ENCODE results near the gene UIMC1.
"Not testable (repeated sequence)": the region's sequence is repeated elsewhere in the genome, so short reads cannot be mapped to it uniquely, and the experiment has no call there.

UIMC1 gene

DNA sequence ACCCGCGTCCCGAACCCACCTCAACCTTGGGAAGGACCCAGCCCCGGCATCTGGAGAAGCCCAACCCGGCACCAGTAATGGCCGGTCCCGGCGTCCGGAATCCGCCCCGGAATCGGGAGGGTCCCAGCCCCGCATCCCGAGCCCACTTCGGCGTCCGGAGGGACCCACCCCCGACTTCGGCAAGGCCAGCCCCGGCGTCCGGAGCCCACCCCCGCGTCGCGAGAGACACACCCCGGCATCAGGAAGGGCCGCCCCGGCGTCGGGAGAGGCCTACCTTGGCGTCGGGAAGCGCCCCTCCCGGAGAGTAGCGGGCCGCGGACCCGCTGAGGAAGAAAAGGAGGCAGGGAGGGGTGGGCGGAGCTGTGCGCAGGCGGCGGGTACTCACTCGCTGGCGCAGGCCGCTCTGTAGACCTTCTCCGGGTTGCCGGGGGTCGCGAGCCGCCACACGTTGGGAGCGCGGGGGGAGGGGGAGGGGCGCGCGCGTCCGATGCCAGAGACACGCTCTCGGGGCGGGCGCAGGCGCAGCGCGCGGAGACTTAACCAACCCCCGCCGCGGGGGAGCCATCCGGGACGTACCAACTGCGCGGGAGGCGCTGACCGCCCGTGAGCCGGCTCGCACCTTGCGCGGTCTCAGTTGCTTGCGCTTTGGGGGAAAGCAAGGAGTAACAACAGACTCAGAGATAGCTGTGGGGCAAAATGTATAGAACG lies at the start of gene UIMC1:
UIMC1 (minus strand) TSS at position 515 of the 708 bp plus-strand sequence. CDS start 24,164 bp downstream, outside the sequence.
- DNase-seq (ENCODE audit: low read depth) = peak; percentile 88

DNA sequence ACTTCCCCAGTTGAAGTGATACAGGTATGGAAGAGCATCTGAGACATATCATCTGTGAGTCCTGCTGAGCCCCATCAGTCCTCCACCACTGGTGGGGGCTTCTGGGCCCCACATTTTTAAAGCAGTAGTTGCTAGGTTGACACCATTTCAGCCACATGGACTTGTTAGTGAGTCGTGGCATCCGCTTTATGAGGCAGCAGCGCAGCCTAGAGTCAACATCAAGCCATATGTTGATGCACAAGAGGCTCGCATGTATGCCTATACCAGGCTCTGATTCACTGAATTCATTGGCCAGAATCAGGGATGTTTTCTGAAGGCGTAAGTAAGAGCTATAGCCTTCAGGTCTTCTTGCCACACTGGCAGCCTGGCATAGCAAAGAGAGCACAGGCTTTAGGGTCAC lies 42.7 kb upstream of the UIMC1 start:
- DNase-seq (ENCODE audit: low read depth) = no peak

DNA sequence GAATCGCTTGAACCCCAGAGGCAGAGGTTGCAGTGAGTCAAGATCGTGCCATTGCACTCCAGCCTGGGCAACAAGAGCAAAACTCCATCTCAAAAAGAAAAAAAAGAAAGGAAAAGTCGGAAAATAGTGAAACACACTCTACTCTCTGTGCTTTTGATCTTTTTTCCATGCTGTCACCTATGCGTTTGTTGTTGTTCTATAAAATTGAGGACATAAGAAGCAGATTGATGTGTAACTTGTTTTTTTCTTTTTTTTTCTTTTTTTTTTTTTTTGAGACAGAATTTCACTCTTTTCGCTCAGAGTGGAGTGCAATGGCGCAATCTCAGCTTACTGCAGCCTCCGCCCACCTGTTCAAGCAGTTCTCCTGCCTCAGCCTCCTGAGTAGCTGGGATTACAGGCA lies 42.0 kb upstream of the UIMC1 start:
- not testable (repeated sequence) for DNase-seq (ENCODE audit: low read depth)

DNA sequence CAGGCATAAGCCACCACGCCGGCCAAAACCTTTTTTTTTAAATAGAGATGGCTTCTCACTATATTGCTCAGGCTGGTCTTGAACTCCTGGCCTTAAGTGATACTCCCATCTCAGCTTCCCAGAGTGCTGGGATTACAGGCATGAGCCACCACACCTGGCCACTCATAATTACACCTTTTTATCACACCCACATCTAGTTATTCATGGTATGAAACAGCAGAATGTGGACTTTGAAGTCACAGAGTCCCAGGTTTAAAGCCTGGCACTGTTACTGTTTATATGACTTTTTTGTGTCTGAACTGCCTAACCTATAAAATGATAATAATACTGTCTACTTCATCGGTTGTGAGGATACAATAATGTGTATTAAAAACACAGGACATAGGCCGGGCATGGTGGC lies 39.1 kb upstream of the UIMC1 start:
- no peak for DNase-seq (ENCODE audit: low read depth)

DNA sequence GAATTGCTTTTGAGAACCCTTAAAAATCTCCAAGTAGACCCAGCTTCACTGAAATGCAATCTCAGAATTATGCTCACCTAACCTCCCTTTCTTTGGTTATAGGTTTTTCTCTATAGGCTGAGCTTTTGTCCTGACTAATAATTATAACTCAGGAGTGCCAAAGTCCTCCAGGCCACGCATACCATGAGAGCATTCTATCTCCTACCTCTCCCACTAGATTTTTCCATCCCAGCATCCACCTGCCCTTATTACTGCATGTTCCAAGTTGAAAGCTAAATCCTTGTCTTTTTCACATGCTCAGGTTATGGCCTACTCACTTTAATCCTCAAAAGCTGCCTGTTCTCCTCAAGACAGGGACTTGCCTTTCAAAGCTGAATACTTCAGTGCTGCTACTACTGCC lies 38.1 kb upstream of the UIMC1 start:
- DNase-seq (ENCODE audit: low read depth) = no peak

DNA sequence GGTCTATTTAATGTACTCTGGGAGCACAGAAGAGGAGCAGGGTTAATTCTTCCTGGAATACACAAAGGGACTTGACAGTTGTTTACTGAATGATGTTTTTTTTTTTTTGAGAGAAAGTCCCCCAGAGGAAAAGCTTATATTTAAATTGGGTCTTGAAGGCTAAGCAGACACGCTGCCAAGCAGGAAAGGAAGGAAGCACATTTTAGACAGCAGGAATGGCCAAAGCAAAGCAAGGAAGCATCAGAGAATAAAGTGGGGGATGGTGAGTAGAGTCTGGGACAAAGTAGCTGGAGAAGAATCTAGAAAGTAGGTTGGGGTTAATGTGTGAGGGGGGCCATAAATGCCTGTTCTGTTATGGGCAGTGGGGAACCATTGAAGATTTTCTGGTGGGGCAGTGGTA lies 37.4 kb upstream of the UIMC1 start:
- no peak for DNase-seq (ENCODE audit: low read depth)

DNA sequence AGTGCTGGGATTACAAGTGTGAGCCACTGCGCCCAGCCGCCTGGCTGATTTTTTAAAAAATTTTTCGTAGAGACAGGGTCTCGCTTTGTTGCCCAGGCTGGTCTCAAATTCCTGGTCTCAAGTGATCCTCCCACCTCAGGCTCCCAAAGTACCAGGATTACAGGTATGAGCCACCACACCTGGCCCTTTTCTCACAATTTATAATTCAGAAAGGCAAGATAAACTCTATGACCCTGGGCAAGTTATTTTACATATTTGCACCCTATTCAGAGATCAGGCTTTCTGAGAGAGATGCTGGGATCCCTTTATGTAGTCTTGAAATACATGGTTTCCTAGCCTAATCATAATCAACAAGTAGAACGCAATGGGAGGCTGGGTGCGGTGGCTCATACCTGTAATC lies 36.5 kb upstream of the UIMC1 start:
- DNase-seq (ENCODE audit: low read depth) = no peak

DNA sequence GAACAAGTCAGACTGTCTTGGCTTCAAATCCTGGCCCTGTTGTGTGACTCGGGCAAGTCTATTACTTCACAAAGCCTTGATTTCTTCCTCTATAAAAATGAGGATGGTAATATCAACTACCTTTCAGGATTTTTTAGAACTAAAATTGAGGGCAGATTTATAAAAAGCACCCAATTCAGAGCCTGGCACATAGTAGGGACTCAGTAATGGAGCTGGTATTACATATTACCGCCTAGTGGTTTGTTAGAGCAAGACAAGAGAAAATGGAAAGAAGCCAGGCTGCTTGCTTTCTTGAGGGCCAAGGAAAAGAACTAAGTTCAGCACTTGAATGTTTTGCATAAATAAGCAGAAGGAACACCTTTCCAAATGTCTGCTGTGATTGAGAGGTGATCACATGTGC lies 35.4 kb upstream of the UIMC1 start:
- DNase-seq (ENCODE audit: low read depth) = no peak

DNA sequence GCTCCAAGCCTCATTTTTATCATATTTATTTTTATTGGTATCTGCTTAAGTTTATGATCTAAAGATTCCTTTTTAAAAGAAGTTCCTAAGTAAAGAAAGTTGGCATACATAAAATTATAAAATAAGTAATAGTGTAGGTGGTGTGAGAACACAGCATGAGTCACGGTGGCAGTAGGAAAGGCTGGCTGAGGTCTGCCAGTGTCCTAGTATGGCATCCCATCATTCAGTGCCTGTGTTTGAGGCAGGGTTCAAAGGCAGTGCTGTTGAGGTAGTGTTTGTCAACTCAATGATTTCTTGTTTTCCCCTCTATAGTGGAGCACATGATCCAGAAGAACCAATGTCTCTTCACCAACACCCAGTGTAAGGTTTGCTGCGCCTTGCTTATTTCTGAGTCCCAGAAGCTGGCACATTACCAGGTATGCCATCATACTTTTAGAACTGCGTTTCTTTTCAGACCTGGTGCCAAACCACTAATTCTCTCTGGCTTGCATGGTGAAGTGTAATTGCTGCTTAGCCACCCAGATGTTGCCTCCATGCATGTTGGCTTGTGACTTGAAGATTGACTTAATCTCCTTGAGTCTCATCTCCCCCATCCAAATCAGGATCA lies 34.3 kb upstream of the UIMC1 start:
- DNase-seq (ENCODE audit: low read depth) = no peak

DNA sequence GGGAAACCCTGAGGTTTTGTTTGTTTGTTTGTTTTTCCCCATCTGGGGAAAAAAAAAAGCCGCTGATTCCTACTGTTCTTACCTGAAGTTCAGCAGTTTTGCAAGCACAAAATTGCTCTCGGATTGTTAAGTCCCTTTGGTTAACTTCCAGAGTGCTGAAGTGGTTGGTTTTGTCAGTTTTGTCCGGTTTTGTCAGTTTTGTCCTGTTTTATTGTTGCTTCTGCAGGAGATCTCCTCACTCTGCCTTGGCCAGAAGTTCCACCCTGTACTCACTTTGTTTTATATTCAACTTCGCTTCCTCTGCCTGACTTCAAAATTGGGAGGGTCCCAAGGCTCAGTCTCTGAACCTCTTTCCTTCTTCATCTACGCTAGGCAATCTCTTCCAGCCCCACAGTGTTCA lies 30.3 kb upstream of the UIMC1 start:
- DNase-seq (ENCODE audit: low read depth) = no peak

DNA sequence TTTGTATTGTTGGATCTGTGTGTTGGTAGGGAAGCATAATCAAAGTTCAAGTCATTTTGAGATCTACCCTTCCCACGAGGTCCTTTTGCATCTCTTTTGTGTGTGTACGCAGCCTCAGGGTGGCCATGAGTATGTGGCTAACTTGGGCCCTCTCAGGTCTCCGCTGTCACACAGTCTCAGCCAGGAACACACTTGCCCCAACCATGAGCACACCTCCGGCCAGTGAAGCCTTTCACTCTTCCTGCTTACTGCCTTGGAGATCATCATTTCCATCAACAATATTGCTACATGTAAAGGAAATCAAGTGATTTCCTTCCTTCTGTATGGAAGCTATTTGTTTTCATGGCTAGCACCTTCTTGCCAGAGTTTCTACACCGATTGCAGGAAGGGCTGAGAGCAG lies 29.9 kb upstream of the UIMC1 start:
- no peak for DNase-seq (ENCODE audit: low read depth)

DNA sequence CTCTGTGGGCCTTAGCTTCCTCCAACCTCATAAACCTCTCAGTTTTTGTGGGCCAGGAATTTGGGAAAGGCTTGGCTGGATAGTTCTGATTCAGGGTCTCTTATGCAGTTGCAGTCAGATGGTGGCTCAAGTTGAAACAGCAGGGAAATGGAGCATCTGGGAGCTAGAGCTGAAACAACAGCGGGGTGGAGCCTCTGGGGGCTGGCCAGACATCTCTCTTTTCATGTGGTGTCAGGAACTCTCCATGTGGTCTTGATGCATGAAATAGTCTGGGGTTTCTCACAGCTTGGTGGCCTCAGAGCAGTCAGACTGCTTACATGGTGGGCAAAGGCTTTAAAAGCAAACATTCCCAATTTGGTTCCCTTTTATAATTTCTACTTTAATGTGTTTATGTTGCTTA lies 29.4 kb upstream of the UIMC1 start:
- no peak for DNase-seq (ENCODE audit: low read depth)

DNA sequence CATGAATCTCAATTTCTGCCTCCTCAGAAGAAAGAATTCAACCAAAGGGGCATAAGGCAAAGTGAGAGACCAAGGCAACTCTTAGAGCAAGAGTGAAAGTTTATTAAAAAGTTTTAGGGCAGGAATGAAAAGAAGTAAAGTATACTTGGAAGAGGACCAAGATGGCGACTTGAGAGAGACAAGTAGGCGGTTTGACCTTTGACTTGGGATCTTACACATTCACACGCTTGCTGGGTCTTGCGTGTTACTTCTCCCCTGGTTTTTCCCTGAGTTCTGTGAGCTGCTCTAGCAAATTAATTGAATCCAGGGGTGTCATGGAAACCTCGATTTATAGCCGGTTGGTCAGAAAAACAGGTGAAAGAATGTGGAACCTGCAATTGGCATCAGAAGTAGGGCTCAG lies 22.9 kb upstream of the UIMC1 start:
- DNase-seq (ENCODE audit: low read depth) = no peak

DNA sequence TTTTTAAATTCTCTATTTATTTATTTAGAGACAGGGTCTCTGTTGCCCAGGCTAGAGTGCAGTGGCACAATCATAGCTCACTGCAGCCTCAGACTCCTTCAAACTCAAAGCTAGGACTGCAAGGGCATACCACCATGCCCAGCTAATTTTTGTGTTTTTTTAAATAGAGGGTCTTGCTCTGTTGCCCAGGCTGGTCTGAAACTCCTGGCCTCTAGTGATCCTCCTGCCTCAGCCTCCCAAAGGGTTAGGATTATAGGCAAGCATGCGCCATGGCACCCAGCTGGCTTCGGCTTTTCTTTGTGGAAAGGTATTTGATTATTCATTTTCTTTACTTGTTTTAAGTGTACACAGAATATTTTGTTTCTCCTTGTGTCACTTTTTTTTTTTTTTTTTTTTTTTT lies 21.1 kb upstream of the UIMC1 start:
- DNase-seq (ENCODE audit: low read depth) = no peak

DNA sequence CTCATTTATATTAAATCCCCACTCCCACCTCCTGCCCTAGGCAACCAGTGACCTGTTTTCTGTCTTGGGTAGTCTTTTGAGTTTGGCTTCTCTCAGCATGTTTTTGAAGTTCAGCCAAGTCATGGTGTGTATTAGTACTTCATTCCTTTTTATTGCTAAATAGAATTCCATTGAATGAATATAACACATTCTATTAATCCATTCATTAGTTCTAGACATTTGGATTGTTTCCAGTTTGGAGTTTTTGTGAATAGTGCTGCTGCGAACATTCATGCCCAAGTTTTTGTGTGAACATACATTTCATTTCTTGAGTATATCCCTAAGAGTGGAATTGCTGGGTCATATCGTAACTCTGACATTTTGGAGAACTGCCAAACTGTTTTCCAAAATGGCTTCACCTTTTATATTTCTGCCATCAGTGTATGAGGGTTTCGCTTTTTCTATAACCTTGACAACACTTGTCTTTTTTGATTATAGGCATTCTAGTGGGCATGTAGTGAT lies 18.6 kb upstream of the UIMC1 start:
- DNase-seq (ENCODE audit: low read depth) = no peak

DNA sequence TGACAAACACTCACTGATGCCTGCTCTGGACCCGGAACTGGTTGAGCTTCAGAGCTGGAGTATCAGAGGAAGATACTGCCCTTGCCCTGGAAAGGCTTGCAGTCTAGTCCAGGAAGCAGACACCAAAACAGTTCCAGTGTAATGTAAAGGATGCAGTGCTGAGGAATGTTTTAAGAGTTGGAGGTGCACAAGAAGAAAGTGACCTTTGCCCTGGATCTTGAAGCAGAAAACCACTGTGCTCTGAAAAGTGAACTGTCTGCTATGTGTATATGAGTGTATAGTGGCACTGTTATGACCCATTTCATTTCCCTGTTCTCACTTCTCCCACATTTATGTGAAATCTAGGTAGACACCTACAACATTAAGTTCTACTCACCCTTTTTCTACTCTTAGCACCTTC lies 18.0 kb upstream of the UIMC1 start:
- DNase-seq (ENCODE audit: low read depth) = no peak

DNA sequence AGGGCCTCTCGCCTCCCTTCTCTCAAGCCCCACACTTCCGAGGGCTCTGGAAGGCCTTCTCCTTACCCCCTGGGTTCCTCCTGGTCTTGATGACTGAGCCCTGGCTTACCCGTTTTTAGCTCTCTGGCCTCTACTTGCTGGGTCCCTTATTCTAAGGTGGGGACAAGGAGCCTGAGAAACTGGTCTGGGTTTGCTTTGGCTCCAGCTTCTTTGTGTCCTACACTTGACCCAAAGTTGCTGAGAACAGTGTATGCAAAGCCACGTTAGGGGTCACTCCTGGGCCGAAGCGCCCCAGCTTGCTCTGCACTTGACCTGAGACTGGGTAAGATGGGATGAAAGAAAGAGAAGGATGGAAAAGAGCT lies 16.7 kb upstream of the UIMC1 start:
- no peak for DNase-seq (ENCODE audit: low read depth)

DNA sequence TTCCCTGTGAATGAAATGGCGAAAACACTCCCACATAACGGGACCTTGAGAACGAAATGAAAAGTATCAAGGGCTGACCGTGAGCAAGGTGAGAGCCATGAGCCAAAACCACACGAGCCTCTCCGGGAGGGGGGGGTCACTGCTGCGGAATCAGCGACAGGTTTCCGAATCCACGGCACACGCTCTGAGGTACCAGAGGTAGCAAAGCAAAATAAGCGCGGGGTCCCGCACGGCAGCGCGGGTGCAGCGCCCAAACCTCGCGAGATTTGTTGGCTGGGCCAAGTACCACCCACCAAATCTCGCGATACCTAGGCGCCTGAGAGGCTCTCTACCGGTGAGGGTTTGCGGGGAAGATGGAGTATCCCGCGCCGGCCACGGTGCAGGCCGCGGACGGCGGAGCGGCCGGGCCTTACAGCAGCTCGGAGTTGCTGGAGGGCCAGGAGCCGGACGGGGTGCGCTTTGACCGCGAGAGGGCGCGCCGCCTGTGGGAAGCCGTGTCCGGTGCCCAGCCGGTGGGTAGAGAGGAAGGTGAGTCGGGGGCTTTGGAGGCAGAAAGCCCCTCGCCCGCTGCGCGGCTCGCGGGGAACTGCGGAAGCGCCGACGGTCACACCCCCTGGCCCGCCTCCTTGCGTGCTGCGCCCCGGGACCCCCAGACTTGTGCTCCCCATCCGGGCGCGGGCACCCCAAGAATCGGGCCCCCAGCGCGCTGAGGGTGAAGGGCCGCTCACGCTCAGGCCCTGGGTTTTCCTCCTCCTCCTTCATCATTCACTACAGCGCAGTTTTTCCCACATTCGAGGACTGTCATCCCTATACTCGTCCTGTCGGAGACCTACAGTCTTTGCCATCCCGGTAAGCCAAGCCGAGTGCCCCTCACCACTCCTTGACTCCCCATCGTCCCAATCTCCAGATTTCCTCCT lies 16.1 kb upstream of the UIMC1 start, which contains the start of gene ZNF346:
ZNF346 (plus strand) TSS at position 311 of the 917 bp plus-strand sequence; CDS start at position 354, 43 bp downstream.
- DNase-seq (ENCODE audit: low read depth) = peak; percentile 87

DNA sequence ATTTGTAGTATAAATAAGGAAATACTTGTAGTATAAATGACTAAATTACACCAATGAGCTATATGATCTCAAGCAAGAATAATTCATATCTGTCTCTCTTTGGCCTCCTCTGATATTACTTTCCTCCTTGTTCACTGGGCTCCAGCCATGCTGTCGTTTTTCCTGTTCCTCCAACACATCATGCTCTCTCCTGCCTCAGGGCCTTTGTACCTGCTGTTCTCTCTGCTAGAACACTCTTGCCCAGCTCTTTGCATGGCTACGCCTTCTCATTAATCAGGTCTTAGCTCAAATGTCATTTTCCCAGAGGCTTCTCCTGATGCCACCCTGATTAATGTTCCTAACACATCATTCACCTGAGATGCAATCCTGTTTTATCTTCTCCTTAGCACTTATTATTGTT lies 13.5 kb upstream of the UIMC1 start:
- DNase-seq (ENCODE audit: low read depth) = no peak

DNA sequence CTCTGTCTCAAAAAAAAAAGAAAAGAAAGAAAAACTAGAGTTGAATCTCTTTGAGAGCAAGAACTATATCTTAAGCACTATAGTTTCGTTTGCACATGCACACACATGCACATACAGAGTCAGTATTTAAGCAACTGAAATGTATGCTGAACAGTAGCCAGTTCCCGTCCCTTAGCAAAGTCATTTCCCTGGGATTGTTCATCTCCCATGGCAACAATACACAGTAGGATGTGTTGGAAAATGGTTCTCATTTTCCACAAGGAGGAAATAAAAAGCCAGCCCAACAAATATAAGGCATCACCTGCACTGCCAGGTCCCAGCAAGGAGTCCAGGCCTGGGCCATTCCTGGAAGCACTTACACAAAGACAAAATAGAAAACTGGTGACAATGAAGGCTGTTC lies 11.8 kb upstream of the UIMC1 start:
- no peak for DNase-seq (ENCODE audit: low read depth)

DNA sequence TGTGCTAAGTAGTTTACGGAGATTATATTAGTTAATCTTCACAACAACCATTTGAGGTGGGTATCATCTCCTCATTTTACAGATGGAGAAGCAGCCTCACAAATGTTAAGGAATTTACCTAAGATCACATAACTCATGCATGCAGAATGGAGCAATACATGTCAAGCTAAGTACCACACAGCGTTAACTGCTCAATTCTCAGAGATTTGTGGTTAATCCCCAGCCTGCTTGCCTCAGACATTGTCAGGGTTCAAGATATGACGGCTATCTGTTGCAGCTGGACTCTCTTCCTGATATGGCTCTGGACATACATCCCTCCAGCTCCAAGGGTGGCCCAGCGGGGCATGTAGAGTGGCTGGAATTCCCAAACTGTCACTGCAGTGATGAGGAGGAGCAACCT lies 8.6 kb upstream of the UIMC1 start:
- DNase-seq (ENCODE audit: low read depth) = no peak

DNA sequence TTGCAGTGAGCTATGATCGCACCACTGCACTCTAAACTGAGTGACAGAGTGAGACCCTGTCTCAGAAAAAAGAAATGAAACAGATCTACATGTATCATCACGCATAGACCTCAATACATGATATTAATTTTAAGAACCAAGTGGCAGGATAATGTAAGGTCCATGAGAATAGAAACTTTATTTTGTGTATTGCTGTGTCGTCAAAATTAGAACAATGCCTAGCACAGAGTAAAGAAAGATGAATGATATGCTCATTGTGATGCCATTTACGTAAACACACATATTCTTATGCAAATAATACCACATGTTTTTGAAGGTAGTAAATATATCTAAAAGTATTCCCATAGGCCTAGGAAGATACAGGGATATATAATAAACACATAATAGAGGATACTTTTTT lies 3.6 kb upstream of the UIMC1 start:
- no peak for DNase-seq (ENCODE audit: low read depth)

DNA sequence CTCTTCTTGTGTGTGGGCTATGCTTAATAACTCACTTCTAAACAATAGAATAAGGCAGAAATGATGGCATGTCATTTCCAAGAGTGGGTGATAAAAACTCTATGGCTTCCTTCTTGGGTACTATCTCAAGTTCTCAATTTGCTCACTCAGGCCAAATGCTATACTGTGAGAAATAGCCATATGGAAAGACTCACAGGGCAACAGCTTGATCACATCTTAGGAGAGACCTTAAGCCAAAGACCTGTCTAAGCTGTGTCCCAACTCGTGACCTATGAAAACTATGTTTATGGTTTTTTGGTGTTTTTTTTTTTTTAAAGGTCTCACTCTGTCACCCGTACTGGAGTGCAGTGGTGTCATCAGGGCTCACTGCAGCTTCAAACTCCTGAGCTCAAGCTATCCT lies 2.1 kb upstream of the UIMC1 start:
- no peak for DNase-seq (ENCODE audit: low read depth)
